Fibroblast of lung (primary cell): ENCODE results near the gene TLCD2. TPM values are rescaled to one million over a fixed set of nuclear protein-coding genes. Genes with fewer than 3 reads are reported as not detected.

Experiments used
- DNase-seq, 2 donors: peaks; one replicate each; pipeline versions ENCODE4 v3.0.0 to v3.0.0-alpha.2; 2010; ENCODE audit warnings: low read depth in 2 of 2
- H2AFZ ChIP-seq: 2 replicates; pipeline ENCODE4 v1.5.1; 2012; ENCODE audit warnings: low read length, control low read depth, inconsistent platforms
- H3K27ac ChIP-seq: 2 replicates; pipeline ENCODE4 v1.5.1; 2011; ENCODE audit warnings: low read length, control low read depth; ENCODE audit not compliant: insufficient read depth
- H3K27me3 ChIP-seq: 2 replicates; pipeline ENCODE4 v1.5.1; 2011; ENCODE audit warnings: mild to moderate bottlenecking, low read length; ENCODE audit not compliant: control insufficient read depth, insufficient read depth
- H3K36me3 ChIP-seq: 2 replicates; pipeline ENCODE4 v1.5.1; 2011; ENCODE audit warnings: low read length; ENCODE audit not compliant: control insufficient read depth, insufficient read depth
- H3K4me1 ChIP-seq: 2 replicates; pipeline ENCODE4 v1.5.1; 2011; ENCODE audit warnings: low read length; ENCODE audit not compliant: control insufficient read depth, insufficient read depth; ENCODE audit errors: extremely low read depth
- H3K4me2 ChIP-seq: 2 replicates; pipeline ENCODE4 v1.5.1; 2011; ENCODE audit warnings: low read length, control low read depth; ENCODE audit not compliant: insufficient read depth; ENCODE audit errors: extremely low read depth
- H3K4me3 ChIP-seq, 4 experiments: fragments of 200-600 bp in 1 of 4; sonication (generic) in 1 of 4; replicated peaks in 1 of 4; 2 replicates each; pipeline ENCODE4 v1.5.1; 2011 to 2016; ENCODE audit warnings: low read length in 4 of 4, low read depth in 3 of 4, mild to moderate bottlenecking in 3 of 4, control low read depth in 2 of 4, inconsistent platforms in 1 of 4, mixed read lengths in 1 of 4; ENCODE audit not compliant: insufficient read depth in 1 of 4; ENCODE audit errors: control extremely low read depth in 1 of 4
- H3K79me2 ChIP-seq: 2 replicates; pipeline ENCODE4 v1.5.1; 2012; ENCODE audit warnings: mild to moderate bottlenecking, low read length, inconsistent platforms; ENCODE audit not compliant: control insufficient read depth, insufficient read depth
- H3K9ac ChIP-seq: 2 replicates; pipeline ENCODE4 v1.5.1; 2011; ENCODE audit warnings: mild to moderate bottlenecking, low read length, control low read depth; ENCODE audit not compliant: insufficient read depth
- H3K9me3 ChIP-seq: 2 replicates; pipeline ENCODE4 v1.5.1; 2012; ENCODE audit warnings: low read depth, low read length; ENCODE audit not compliant: control insufficient read depth, insufficient read depth
- H4K20me1 ChIP-seq: 2 replicates; pipeline ENCODE4 v1.5.1; 2011; ENCODE audit warnings: low read length; ENCODE audit not compliant: control insufficient read depth, insufficient read depth; ENCODE audit errors: extremely low read depth
- EZH2 ChIP-seq: IDR thresholded peaks from 2 replicates; pipeline ENCODE4 v1.5.1; 2012; ENCODE audit warnings: low read length, control low read depth, mild to moderate bottlenecking; ENCODE audit errors: missing control alignments
- polyA plus RNA-seq, 2 donors: library from polyadenylated mRNA; depleted of rRNA in 1 of 2; stranded (reverse) in 1 of 2; unstranded in 1 of 2; fragments of >200 nt; gene quantifications; 2 replicates each; pipeline ENCODE4 v1.2.1, GENCODE V29; 2011 to 2012; ENCODE audit warnings: missing spikeins in 1 of 2
- total RNA-seq: library from RNA; depleted of rRNA; stranded (reverse); fragments of >200 nt; gene quantifications from 2 replicates; pipeline ENCODE4 v1.2.1, GENCODE V29; 2014
- TF ChIP-seq, protein P1 (sequence below), 2 donors: IDR thresholded peaks in 1 of 2; conservative IDR thresholded peaks in 1 of 2; 1 replicate in 1 of 2; 2 replicates in 1 of 2; pipeline ENCODE4 v1.5.1; 2011 to 2012; ENCODE audit warnings: low read length in 2 of 2, control low read depth in 1 of 2, inconsistent platforms in 1 of 2, low read depth in 1 of 2, mild to moderate bottlenecking in 1 of 2

TLCD2 gene
- total and polyA plus RNA-seq, 2 donors (not counting 1 experiment from before 2014, with no cell fraction given), result 7.1 to 9.7 TPM

DNA sequence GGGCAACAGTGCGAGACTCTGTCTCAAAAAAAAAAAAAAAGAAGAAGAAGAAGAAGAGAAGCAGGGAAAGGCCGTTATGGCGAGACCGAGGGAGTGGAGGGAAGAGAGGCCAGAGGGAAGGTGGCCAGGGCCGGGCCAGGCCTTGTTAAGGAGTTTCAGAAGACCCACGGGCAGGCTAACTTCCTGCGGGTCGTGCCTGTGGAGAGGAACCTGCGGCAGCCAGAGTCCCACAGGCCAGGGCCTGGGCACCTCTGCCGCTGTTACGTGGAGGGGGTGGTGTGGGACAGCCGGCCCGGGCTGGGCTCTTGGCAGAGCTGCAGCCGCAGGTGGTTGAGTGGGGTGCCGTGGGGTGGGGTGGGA, 19.8 kb upstream of the TLCD2 start:
- peak overlapping the region; percentile 61 for H3K27ac ChIP-seq
- peak overlapping the region in 1 of 4 experiments; percentile 33 for H3K4me3 ChIP-seq
- no peak overlapping the region for H2AFZ ChIP-seq
- peaks cover 5% of the 10 kb centered on the region for H3K79me2 ChIP-seq
- TF ChIP-seq, protein P1, sequence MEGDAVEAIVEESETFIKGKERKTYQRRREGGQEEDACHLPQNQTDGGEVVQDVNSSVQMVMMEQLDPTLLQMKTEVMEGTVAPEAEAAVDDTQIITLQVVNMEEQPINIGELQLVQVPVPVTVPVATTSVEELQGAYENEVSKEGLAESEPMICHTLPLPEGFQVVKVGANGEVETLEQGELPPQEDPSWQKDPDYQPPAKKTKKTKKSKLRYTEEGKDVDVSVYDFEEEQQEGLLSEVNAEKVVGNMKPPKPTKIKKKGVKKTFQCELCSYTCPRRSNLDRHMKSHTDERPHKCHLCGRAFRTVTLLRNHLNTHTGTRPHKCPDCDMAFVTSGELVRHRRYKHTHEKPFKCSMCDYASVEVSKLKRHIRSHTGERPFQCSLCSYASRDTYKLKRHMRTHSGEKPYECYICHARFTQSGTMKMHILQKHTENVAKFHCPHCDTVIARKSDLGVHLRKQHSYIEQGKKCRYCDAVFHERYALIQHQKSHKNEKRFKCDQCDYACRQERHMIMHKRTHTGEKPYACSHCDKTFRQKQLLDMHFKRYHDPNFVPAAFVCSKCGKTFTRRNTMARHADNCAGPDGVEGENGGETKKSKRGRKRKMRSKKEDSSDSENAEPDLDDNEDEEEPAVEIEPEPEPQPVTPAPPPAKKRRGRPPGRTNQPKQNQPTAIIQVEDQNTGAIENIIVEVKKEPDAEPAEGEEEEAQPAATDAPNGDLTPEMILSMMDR (conservative IDR thresholded peaks at IDR 0.05 in 1 of 2, IDR thresholded peaks at IDR 0.05 in 1 of 2; ENCODE audit: low read depth in 1 of 2, low read length in 2 of 2), result no peak
- TF ChIP-seq EZH2, result no peak
- no peaks in the 10 kb centered on the region for H3K9me3 ChIP-seq
- no peaks in the 10 kb centered on the region for H3K27me3 ChIP-seq
- peaks cover 12% of the 10 kb centered on the region for H3K4me1 ChIP-seq
- H3K4me2 ChIP-seq, result peak overlapping the region; percentile 44
- peaks cover 26% of the 10 kb centered on the region for H3K36me3 ChIP-seq
- H4K20me1 ChIP-seq, result no peaks in the 10 kb centered on the region
- no peak overlapping the region for H3K9ac ChIP-seq
- DNase-seq, result no peak

DNA sequence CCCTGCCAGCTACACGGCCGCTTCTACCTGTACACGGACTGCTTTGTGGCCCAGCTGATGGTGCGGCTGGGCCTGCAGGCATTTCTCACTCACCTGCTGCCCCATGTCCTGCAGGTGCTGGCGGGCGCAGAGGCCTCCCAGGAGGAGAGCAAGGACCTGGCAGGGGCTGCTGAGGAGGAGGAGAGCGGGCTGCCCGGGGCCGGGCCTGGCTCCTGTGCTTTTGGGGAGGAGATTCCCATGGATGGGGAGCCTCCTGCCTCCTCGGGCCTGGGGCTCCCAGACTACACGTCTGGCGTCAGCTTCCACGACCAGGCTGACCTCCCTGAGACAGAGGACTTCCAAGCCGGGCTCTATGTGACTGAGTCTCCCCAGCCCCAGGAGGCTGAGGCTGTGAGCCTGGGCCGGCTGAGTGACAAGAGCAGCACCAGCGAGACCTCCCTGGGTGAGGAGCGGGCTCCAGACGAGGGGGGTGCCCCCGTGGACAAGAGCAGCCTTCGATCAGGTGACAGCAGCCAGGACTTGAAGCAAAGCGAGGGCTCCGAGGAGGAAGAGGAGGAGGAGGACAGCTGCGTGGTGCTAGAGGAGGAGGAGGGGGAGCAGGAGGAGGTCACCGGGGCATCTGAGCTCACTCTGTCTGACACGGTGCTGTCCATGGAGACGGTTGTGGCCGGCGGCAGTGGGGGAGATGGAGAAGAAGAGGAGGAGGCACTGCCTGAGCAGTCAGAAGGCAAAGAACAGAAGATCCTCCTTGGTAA, 17.9 kb upstream of the TLCD2 start:
- H3K9me3 ChIP-seq, result no peaks in the 10 kb centered on the region
- no peak overlapping the region for H3K27ac ChIP-seq
- H3K4me2 ChIP-seq, result no peak overlapping the region
- H3K36me3 ChIP-seq, result peaks cover 17% of the 10 kb centered on the region
- TF ChIP-seq, protein P1 (conservative IDR thresholded peaks at IDR 0.05 in 1 of 2, IDR thresholded peaks at IDR 0.05 in 1 of 2; ENCODE audit: low read depth in 1 of 2, low read length in 2 of 2), result no peak
- TF ChIP-seq EZH2, result no peak
- H3K4me1 ChIP-seq, result peaks cover 12% of the 10 kb centered on the region
- H3K27me3 ChIP-seq, result no peaks in the 10 kb centered on the region
- H3K9ac ChIP-seq, result no peak overlapping the region
- peaks cover 5% of the 10 kb centered on the region for H3K79me2 ChIP-seq
- DNase-seq, result no peak
- no peak overlapping the region for H2AFZ ChIP-seq
- H4K20me1 ChIP-seq, result no peaks in the 10 kb centered on the region
- H3K4me3 ChIP-seq, result no peak overlapping the region

DNA sequence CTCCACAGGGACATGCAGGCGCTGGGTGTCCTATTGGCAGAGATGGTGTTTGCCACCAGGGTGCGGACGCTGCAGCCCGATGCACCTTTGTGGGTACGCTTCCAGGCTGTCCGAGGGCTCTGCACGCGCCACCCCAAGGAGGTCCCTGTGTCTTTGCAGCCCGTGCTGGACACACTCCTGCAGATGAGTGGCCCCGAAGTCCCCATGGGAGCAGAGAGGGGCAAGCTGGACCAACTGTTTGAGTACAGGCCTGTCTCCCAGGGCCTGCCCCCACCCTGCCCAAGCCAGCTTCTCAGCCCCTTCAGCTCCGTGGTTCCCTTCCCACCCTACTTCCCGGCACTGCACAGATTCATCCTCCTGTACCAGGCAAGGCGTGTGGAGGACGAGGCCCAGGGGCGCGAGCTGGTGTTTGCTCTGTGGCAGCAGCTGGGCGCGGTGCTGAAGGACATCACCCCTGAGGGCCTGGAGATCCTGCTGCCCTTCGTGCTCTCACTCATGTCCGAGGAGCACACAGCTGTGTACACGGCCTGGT, 17.1 kb upstream of the TLCD2 start:
- Histone ChIP-seq H3K9ac (no peak overlapping the region), H3K79me2 (peaks cover 5% of the 10 kb centered on the region), H2AFZ (no peak overlapping the region), H3K4me3 (no peak overlapping the region), H3K36me3 (peaks cover 12% of the 10 kb centered on the region), H3K27ac (no peak overlapping the region), H3K27me3 (no peaks in the 10 kb centered on the region), H3K4me1 (peaks cover 12% of the 10 kb centered on the region), H3K9me3 (no peaks in the 10 kb centered on the region), H4K20me1 (no peaks in the 10 kb centered on the region), H3K4me2 (no peak overlapping the region)
- TF ChIP-seq EZH2, result no peak
- TF ChIP-seq, protein P1 (conservative IDR thresholded peaks at IDR 0.05 in 1 of 2, IDR thresholded peaks at IDR 0.05 in 1 of 2; ENCODE audit: low read depth in 1 of 2, low read length in 2 of 2), result no peak
- DNase-seq, result no peak
